A549 (cell line): ENCODE results near the gene AMPD3.

ENCODE experiments used
- CEBPB ChIP-seq, 2 experiments: fragments of >200 bp in 1 of 2; sonication (Bioruptor Twin) in 1 of 2; formaldehyde crosslinking in 1 of 2; IDR thresholded peaks; 2 replicates each; pipeline ENCODE4 v1.6.1; 2012 to 2016
- HDAC2 ChIP-seq: fragments of 200-600 bp; sonication (generic); IDR thresholded peaks from 2 replicates; pipeline ENCODE4 v1.6.1; 2016
- MAZ ChIP-seq: fragments of 150-350 bp; IDR thresholded peaks from 2 replicates; pipeline ENCODE4 v1.6.1; 2014; ENCODE audit warnings: antibody characterized with exemption, low read depth, low read length, borderline replicate concordance
- POLR2A ChIP-seq: IDR thresholded peaks from 2 replicates; pipeline ENCODE4 v1.6.1; 2012; ENCODE audit warnings: mild to moderate bottlenecking, low read length
- RFX5 ChIP-seq: fragments of 450-650 bp; IDR thresholded peaks from 2 replicates; pipeline ENCODE4 v1.7.1; 2014; ENCODE audit warnings: antibody characterized with exemption, mild to moderate bottlenecking, moderate library complexity
- SMC3 ChIP-seq: fragments of >200 bp; sonication (Bioruptor Twin); formaldehyde crosslinking; IDR thresholded peaks from 3 replicates; pipeline ENCODE4 v1.6.1; 2018; ENCODE audit warnings: inconsistent platforms
- TF ChIP-seq, protein P1 (sequence below): fragments of 200-600 bp; sonication (generic); IDR thresholded peaks from 2 replicates; pipeline ENCODE4 v1.6.1; 2016; ENCODE audit warnings: antibody characterized with exemption, mild to moderate bottlenecking, moderate library complexity
- TF ChIP-seq, protein P2 (sequence below): fragments of >200 bp; sonication (Bioruptor Twin); formaldehyde crosslinking; IDR thresholded peaks from 3 replicates; pipeline ENCODE4 v1.5.1; 2016
- TF ChIP-seq, protein P3 (sequence below): fragments of 250-450 bp; sonication (Bioruptor Pico); IDR thresholded peaks from 2 replicates; pipeline ENCODE4 v1.5.0; 2021; ENCODE audit warnings: mild to moderate bottlenecking, moderate library complexity, borderline replicate concordance
- TF ChIP-seq, protein P4 (sequence below): IDR thresholded peaks from 2 replicates; pipeline ENCODE4 v1.6.1; 2012

GRCh38 chr11:10488121-10488933 lies 33.3 kb downstream of the AMPD3 start:
- TF ChIP-seq, protein P1, sequence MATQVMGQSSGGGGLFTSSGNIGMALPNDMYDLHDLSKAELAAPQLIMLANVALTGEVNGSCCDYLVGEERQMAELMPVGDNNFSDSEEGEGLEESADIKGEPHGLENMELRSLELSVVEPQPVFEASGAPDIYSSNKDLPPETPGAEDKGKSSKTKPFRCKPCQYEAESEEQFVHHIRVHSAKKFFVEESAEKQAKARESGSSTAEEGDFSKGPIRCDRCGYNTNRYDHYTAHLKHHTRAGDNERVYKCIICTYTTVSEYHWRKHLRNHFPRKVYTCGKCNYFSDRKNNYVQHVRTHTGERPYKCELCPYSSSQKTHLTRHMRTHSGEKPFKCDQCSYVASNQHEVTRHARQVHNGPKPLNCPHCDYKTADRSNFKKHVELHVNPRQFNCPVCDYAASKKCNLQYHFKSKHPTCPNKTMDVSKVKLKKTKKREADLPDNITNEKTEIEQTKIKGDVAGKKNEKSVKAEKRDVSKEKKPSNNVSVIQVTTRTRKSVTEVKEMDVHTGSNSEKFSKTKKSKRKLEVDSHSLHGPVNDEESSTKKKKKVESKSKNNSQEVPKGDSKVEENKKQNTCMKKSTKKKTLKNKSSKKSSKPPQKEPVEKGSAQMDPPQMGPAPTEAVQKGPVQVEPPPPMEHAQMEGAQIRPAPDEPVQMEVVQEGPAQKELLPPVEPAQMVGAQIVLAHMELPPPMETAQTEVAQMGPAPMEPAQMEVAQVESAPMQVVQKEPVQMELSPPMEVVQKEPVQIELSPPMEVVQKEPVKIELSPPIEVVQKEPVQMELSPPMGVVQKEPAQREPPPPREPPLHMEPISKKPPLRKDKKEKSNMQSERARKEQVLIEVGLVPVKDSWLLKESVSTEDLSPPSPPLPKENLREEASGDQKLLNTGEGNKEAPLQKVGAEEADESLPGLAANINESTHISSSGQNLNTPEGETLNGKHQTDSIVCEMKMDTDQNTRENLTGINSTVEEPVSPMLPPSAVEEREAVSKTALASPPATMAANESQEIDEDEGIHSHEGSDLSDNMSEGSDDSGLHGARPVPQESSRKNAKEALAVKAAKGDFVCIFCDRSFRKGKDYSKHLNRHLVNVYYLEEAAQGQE, result no peak
- TF ChIP-seq, protein P2, sequence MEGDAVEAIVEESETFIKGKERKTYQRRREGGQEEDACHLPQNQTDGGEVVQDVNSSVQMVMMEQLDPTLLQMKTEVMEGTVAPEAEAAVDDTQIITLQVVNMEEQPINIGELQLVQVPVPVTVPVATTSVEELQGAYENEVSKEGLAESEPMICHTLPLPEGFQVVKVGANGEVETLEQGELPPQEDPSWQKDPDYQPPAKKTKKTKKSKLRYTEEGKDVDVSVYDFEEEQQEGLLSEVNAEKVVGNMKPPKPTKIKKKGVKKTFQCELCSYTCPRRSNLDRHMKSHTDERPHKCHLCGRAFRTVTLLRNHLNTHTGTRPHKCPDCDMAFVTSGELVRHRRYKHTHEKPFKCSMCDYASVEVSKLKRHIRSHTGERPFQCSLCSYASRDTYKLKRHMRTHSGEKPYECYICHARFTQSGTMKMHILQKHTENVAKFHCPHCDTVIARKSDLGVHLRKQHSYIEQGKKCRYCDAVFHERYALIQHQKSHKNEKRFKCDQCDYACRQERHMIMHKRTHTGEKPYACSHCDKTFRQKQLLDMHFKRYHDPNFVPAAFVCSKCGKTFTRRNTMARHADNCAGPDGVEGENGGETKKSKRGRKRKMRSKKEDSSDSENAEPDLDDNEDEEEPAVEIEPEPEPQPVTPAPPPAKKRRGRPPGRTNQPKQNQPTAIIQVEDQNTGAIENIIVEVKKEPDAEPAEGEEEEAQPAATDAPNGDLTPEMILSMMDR, result no peak
- TF ChIP-seq, protein P3, sequence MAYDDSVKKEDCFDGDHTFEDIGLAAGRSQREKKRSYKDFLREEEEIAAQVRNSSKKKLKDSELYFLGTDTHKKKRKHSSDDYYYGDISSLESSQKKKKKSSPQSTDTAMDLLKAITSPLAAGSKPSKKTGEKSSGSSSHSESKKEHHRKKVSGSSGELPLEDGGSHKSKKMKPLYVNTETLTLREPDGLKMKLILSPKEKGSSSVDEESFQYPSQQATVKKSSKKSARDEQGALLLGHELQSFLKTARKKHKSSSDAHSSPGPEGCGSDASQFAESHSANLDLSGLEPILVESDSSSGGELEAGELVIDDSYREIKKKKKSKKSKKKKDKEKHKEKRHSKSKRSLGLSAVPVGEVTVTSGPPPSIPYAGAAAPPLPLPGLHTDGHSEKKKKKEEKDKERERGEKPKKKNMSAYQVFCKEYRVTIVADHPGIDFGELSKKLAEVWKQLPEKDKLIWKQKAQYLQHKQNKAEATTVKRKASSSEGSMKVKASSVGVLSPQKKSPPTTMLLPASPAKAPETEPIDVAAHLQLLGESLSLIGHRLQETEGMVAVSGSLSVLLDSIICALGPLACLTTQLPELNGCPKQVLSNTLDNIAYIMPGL, result no peak
- TF ChIP-seq MAZ (no peak), CEBPB (IDR thresholded peaks at IDR 0.05) (no peak), RFX5 (no peak), SMC3 (no peak), POLR2A (no peak; the same call in 1 of the 2 replicates), HDAC2 (no peak)
- TF ChIP-seq, protein P4, sequence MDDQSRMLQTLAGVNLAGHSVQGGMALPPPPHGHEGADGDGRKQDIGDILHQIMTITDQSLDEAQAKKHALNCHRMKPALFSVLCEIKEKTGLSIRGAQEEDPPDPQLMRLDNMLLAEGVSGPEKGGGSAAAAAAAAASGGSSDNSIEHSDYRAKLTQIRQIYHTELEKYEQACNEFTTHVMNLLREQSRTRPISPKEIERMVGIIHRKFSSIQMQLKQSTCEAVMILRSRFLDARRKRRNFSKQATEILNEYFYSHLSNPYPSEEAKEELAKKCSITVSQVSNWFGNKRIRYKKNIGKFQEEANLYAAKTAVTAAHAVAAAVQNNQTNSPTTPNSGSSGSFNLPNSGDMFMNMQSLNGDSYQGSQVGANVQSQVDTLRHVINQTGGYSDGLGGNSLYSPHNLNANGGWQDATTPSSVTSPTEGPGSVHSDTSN, result no peak
